ENCODE results near the gene ST6GALNAC6. TPM values are rescaled to one million over a fixed set of nuclear protein-coding genes. Genes with fewer than 3 reads are reported as not detected.

ST6GALNAC6 gene
- total and polyA plus RNA-seq, 4 donors = 22.5 to 40.4 (median 32.3) TPM

- TF ChIP-seq, protein P1, sequence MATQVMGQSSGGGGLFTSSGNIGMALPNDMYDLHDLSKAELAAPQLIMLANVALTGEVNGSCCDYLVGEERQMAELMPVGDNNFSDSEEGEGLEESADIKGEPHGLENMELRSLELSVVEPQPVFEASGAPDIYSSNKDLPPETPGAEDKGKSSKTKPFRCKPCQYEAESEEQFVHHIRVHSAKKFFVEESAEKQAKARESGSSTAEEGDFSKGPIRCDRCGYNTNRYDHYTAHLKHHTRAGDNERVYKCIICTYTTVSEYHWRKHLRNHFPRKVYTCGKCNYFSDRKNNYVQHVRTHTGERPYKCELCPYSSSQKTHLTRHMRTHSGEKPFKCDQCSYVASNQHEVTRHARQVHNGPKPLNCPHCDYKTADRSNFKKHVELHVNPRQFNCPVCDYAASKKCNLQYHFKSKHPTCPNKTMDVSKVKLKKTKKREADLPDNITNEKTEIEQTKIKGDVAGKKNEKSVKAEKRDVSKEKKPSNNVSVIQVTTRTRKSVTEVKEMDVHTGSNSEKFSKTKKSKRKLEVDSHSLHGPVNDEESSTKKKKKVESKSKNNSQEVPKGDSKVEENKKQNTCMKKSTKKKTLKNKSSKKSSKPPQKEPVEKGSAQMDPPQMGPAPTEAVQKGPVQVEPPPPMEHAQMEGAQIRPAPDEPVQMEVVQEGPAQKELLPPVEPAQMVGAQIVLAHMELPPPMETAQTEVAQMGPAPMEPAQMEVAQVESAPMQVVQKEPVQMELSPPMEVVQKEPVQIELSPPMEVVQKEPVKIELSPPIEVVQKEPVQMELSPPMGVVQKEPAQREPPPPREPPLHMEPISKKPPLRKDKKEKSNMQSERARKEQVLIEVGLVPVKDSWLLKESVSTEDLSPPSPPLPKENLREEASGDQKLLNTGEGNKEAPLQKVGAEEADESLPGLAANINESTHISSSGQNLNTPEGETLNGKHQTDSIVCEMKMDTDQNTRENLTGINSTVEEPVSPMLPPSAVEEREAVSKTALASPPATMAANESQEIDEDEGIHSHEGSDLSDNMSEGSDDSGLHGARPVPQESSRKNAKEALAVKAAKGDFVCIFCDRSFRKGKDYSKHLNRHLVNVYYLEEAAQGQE (IDR thresholded peaks at IDR 0.05) = no peak
- TF ChIP-seq RAD21 (IDR thresholded peaks at IDR 0.05) (no peak), HNF4G (IDR thresholded peaks at IDR 0.05) (no peak), EGR1 (IDR thresholded peaks at IDR 0.05; ENCODE audit: low read depth in 2 of 2) (no peak), JUND (IDR thresholded peaks at IDR 0.05) (no peak)
Observed at GRCh38 chr9:127852829-127853228, 46.6 kb downstream of the ST6GALNAC6 start (continued).

DNA sequence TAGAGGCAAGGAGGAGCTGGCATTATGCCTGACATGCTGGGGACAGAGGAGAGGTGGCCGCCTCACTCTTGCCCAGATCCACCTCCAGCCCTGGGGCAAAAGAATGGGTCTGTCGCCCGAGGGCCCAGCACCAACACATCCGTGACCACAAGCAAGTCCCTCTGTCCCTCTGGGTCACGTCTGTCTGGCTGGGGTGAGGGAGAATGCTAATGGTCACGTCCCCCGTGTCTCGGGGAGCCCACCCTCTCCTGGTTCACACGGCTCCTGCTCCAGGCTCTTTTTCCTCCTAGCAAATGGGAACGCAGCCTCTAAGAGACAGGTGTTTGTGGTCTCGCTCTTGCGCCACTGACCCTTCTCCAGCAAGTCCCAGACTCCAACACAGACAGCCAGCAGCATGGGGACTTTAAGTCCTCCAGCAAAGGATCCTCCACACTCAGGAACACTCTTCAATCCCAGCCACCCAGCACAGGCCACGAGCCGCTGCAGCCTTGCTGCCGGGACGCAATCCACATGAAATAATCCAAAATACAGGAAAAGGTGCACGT, 49.0 kb downstream of the ST6GALNAC6 start:
- peaks cover 0 to 2% (median 0%) of the 10 kb centered on the region in 4 donors for H3K4me1 ChIP-seq (ENCODE audit: control insufficient read depth in 4 of 4, insufficient read depth in 4 of 4, low read length in 3 of 4)
- H3K36me3 ChIP-seq (ENCODE audit: control insufficient read depth in 4 of 4, insufficient read depth in 3 of 4, low read depth in 1 of 4, low read length in 3 of 4) = no peaks in the 10 kb centered on the region
- no peak overlapping the region for H3K9ac ChIP-seq (ENCODE audit: low read depth in 1 of 2, low read length in 2 of 2)
- H3K27ac ChIP-seq (ENCODE audit: low read depth in 1 of 2, low read length in 2 of 2) = no peak overlapping the region
- 83% methylated on average over 17 of the region's 17 CpGs for WGBS
- H3K27me3 ChIP-seq (ENCODE audit: control insufficient read depth in 4 of 4, insufficient read depth in 4 of 4, low read length in 3 of 4) = no peaks in the 10 kb centered on the region
- DNase-seq (ENCODE audit: low spot score) = no peak
- H3K9me3 ChIP-seq (ENCODE audit: control insufficient read depth in 4 of 4, low read length in 3 of 4) = peaks cover 0 to 10% (median 1%) of the 10 kb centered on the region in 4 donors
- TF ChIP-seq SP1 (IDR thresholded peaks at IDR 0.05) (no peak), GABPA (IDR thresholded peaks at IDR 0.05 in 1 of 2, conservative IDR thresholded peaks at IDR 0.05 in 1 of 2) (no peak), ATF3 (IDR thresholded peaks at IDR 0.05) (no peak), YY1 (IDR thresholded peaks at IDR 0.05) (no peak), HNF4A (conservative IDR thresholded peaks at IDR 0.05) (no peak), JUND (IDR thresholded peaks at IDR 0.05) (no peak), NR2F2 (IDR thresholded peaks at IDR 0.05) (no peak), FOXA2 (IDR thresholded peaks at IDR 0.05) (no peak), MAX (IDR thresholded peaks at IDR 0.05) (no peak), HNF4G (IDR thresholded peaks at IDR 0.05) (no peak), TAF1 (conservative IDR thresholded peaks at IDR 0.05) (no peak), RAD21 (IDR thresholded peaks at IDR 0.05) (no peak), EGR1 (IDR thresholded peaks at IDR 0.05; ENCODE audit: low read depth in 2 of 2) (no peak), FOXA1 (IDR thresholded peaks at IDR 0.05) (no peak), RXRA (IDR thresholded peaks at IDR 0.05) (no peak)
- TF ChIP-seq, protein P1 (IDR thresholded peaks at IDR 0.05) = no peak
- TF ChIP-seq, protein P2, sequence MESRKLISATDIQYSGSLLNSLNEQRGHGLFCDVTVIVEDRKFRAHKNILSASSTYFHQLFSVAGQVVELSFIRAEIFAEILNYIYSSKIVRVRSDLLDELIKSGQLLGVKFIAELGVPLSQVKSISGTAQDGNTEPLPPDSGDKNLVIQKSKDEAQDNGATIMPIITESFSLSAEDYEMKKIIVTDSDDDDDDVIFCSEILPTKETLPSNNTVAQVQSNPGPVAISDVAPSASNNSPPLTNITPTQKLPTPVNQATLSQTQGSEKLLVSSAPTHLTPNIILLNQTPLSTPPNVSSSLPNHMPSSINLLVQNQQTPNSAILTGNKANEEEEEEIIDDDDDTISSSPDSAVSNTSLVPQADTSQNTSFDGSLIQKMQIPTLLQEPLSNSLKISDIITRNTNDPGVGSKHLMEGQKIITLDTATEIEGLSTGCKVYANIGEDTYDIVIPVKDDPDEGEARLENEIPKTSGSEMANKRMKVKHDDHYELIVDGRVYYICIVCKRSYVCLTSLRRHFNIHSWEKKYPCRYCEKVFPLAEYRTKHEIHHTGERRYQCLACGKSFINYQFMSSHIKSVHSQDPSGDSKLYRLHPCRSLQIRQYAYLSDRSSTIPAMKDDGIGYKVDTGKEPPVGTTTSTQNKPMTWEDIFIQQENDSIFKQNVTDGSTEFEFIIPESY (IDR thresholded peaks at IDR 0.05) = no peak
- TF ChIP-seq, protein P3, sequence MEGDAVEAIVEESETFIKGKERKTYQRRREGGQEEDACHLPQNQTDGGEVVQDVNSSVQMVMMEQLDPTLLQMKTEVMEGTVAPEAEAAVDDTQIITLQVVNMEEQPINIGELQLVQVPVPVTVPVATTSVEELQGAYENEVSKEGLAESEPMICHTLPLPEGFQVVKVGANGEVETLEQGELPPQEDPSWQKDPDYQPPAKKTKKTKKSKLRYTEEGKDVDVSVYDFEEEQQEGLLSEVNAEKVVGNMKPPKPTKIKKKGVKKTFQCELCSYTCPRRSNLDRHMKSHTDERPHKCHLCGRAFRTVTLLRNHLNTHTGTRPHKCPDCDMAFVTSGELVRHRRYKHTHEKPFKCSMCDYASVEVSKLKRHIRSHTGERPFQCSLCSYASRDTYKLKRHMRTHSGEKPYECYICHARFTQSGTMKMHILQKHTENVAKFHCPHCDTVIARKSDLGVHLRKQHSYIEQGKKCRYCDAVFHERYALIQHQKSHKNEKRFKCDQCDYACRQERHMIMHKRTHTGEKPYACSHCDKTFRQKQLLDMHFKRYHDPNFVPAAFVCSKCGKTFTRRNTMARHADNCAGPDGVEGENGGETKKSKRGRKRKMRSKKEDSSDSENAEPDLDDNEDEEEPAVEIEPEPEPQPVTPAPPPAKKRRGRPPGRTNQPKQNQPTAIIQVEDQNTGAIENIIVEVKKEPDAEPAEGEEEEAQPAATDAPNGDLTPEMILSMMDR (IDR thresholded peaks at IDR 0.05; ENCODE audit: low read depth, low read length, missing input control) = no peak
- H3K4me3 ChIP-seq (ENCODE audit: low read depth in 1 of 3, low read length in 3 of 3) = peak overlapping the region in 1 of 3 donors; percentile 28
